Neural cell (in vitro differentiated cells): ENCODE results near the gene HMBS. TPM values are rescaled to one million over a fixed set of nuclear protein-coding genes. Genes with fewer than 3 reads are reported as not detected.

ENCODE experiments used
- H2AFZ ChIP-seq: fragments of 200-600, 300-800 bp; sonication (generic), shearing (Covaris generic); 2 replicates; pipeline ENCODE4 v1.6.0; 2014; ENCODE audit warnings: low read depth, mild to moderate bottlenecking, antibody characterized with exemption, low read length, moderate library complexity
- H3F3A ChIP-seq: fragments of 200-600 bp; shearing (Covaris generic); 2 replicates; pipeline ENCODE4 v1.6.1; 2016; ENCODE audit warnings: mild to moderate bottlenecking, moderate library complexity, mixed read lengths, antibody characterized with exemption, low read length; ENCODE audit not compliant: insufficient read depth, poor library complexity, severe bottlenecking
- H3K27ac ChIP-seq: fragments of 200-600, 300-800 bp; sonication (generic), shearing (Covaris generic); 2 replicates; pipeline ENCODE4 v1.5.1; 2014; ENCODE audit warnings: mild to moderate bottlenecking, low read length, moderate library complexity
- H3K27me3 ChIP-seq: fragments of 300-800, 200-600 bp; sonication (generic), shearing (Covaris generic); 2 replicates; pipeline ENCODE4 v1.6.0; 2014; ENCODE audit warnings: mild to moderate bottlenecking, low read depth, low read length, moderate library complexity; ENCODE audit not compliant: insufficient read depth
- H3K36me3 ChIP-seq: fragments of 300-800, 200-600 bp; sonication (generic), shearing (Covaris generic); 2 replicates; pipeline ENCODE4 v1.5.1; 2014; ENCODE audit warnings: mild to moderate bottlenecking, antibody characterized with exemption, low read length, moderate library complexity; ENCODE audit not compliant: insufficient read depth
- H3K4me2 ChIP-seq: fragments of 300-800, 200-600 bp; sonication (generic), shearing (Covaris generic); 2 replicates; pipeline ENCODE4 v1.6.0; 2014; ENCODE audit warnings: mild to moderate bottlenecking, low read length
- H3K4me3 ChIP-seq: fragments of 300-800, 200-600 bp; sonication (generic), shearing (Covaris generic); 2 replicates; pipeline ENCODE4 v1.5.1; 2014; ENCODE audit warnings: mild to moderate bottlenecking, low read length, moderate library complexity
- H3K79me2 ChIP-seq: fragments of 200-600 bp; shearing (Covaris generic); replicated peaks from 2 replicates; pipeline ENCODE4 v1.6.0; 2014; ENCODE audit warnings: mild to moderate bottlenecking, low read length, moderate library complexity; ENCODE audit not compliant: insufficient read depth
- H3K9ac ChIP-seq: fragments of 300-800, 200-600 bp; sonication (generic), shearing (Covaris generic); 2 replicates; pipeline ENCODE4 v1.6.1; 2016; ENCODE audit warnings: mild to moderate bottlenecking, low read length, mixed read lengths
- H3K9me2 ChIP-seq: fragments of 200-600 bp; shearing (Covaris generic); 2 replicates; pipeline ENCODE4 v1.6.1; 2016; ENCODE audit warnings: mild to moderate bottlenecking, low read length, mixed read lengths; ENCODE audit not compliant: insufficient read depth
- H3K9me3 ChIP-seq: fragments of 200-600, 300-800 bp; sonication (generic), shearing (Covaris generic); 2 replicates; pipeline ENCODE4 v1.6.1; 2016; ENCODE audit warnings: mild to moderate bottlenecking, mixed run types, low read length, moderate library complexity, mixed read lengths
- H4K20me1 ChIP-seq: fragments of 200-600 bp; shearing (Covaris generic); 2 replicates; pipeline ENCODE4 v1.6.1; 2016; ENCODE audit warnings: mild to moderate bottlenecking, mixed run types; ENCODE audit not compliant: insufficient read depth
- CTCF ChIP-seq: fragments of 450-650 bp; IDR thresholded peaks from 2 replicates; pipeline ENCODE4 v1.5.1; 2014; ENCODE audit warnings: antibody characterized with exemption, mild to moderate bottlenecking, moderate library complexity; ENCODE audit not compliant: poor library complexity, severe bottlenecking
- EP300 ChIP-seq: fragments of 450-650 bp; conservative IDR thresholded peaks from 2 replicates; pipeline ENCODE4 v1.6.1; 2014; ENCODE audit warnings: antibody characterized with exemption, mild to moderate bottlenecking, moderate library complexity; ENCODE audit not compliant: poor library complexity, severe bottlenecking
- EZH2 ChIP-seq: fragments of 200-600, 300-800 bp; shearing (Covaris generic), sonication (generic); IDR thresholded peaks from 2 replicates; pipeline ENCODE4 v1.6.1; 2014; ENCODE audit warnings: antibody characterized with exemption, low read length, borderline replicate concordance, mild to moderate bottlenecking; ENCODE audit not compliant: insufficient read depth, poor library complexity, severe bottlenecking
- MXI1 ChIP-seq: fragments of 450-650 bp; conservative IDR thresholded peaks from 2 replicates; pipeline ENCODE4 v1.6.1; 2014; ENCODE audit warnings: antibody characterized with exemption, mild to moderate bottlenecking; ENCODE audit not compliant: poor library complexity, severe bottlenecking
- POLR2AphosphoS5 ChIP-seq: IDR thresholded peaks from 2 replicates; pipeline ENCODE4 v1.6.1; 2012
- RAD21 ChIP-seq: fragments of 450-650 bp; conservative IDR thresholded peaks from 2 replicates; pipeline ENCODE4 v1.6.1; 2014; ENCODE audit warnings: antibody characterized with exemption, mild to moderate bottlenecking, moderate library complexity
- REST ChIP-seq: IDR thresholded peaks from 2 replicates; pipeline ENCODE4 v1.6.1; 2012; ENCODE audit warnings: borderline replicate concordance
- SMC3 ChIP-seq: fragments of 450-650 bp; conservative IDR thresholded peaks from 2 replicates; pipeline ENCODE4 v1.6.1; 2014; ENCODE audit warnings: antibody characterized with exemption, mild to moderate bottlenecking, moderate library complexity; ENCODE audit not compliant: poor library complexity
- TAF1 ChIP-seq: IDR thresholded peaks from 2 replicates; pipeline ENCODE4 v1.6.1; 2012; ENCODE audit warnings: low read depth
- polyA plus RNA-seq: library from polyadenylated mRNA; depleted of rRNA; stranded (reverse); fragments of >200 nt; gene quantifications from 2 replicates; pipeline ENCODE4 v1.2.3, GENCODE V29; 2014

Gene HMBS
- polyA plus RNA-seq, 1 donor from 2014 or later = 15.9 TPM

- no peak for TF ChIP-seq CTCF
- no peak for TF ChIP-seq RAD21
- no peak for TF ChIP-seq MXI1
- no peak for TF ChIP-seq TAF1
- no peak for TF ChIP-seq REST
- no peak for TF ChIP-seq EZH2
- Histone ChIP-seq H3K9me2 (no peaks in the 10 kb centered on the region), H3K27ac (no peak overlapping the region), H3F3A (no peaks in the 10 kb centered on the region), H2AFZ (no peak overlapping the region), H3K79me2 (no peaks in the 10 kb centered on the region), H3K27me3 (no peaks in the 10 kb centered on the region), H3K9ac (no peak overlapping the region), H3K36me3 (no peaks in the 10 kb centered on the region), H4K20me1 (no peaks in the 10 kb centered on the region), H3K4me3 (no peak overlapping the region), H3K4me2 (no peak overlapping the region), H3K9me3 (no peaks in the 10 kb centered on the region)
Observed at GRCh38 chr11:119077839-119078238, 6.8 kb upstream of the HMBS start.

GRCh38 chr11:119078675-119079420 is 5.8 kb upstream of the HMBS start:
- no peaks in the 10 kb centered on the region for H3K27me3 ChIP-seq
- no peaks in the 10 kb centered on the region for H3K79me2 ChIP-seq
- H3K9ac ChIP-seq = no peak overlapping the region
- H3K27ac ChIP-seq = no peak overlapping the region
- TF ChIP-seq EP300 (no peak), REST (no peak), EZH2 (no peak), MXI1 (no peak), POLR2AphosphoS5 (no peak), TAF1 (no peak), RAD21 (no peak), CTCF (no peak), SMC3 (no peak)
- H3F3A ChIP-seq = no peaks in the 10 kb centered on the region
- no peaks in the 10 kb centered on the region for H4K20me1 ChIP-seq
- no peak overlapping the region for H3K4me3 ChIP-seq
- no peaks in the 10 kb centered on the region for H3K36me3 ChIP-seq
- no peak overlapping the region for H3K4me2 ChIP-seq
- no peaks in the 10 kb centered on the region for H3K9me2 ChIP-seq
- H3K9me3 ChIP-seq = no peaks in the 10 kb centered on the region
- H2AFZ ChIP-seq = no peak overlapping the region
